Gastroesophageal sphincter (tissue), 3 donors: Measurements from ENCODE around the gene CSMD2.

Source experiments
- CTCF ChIP-seq, 4 experiments: fragments of 200-600 bp in 2 of 4; fragments of 450-650 bp in 2 of 4; sonication (generic) in 1 of 4; IDR thresholded peaks; one replicate each; pipeline ENCODE4 v1.5.1; 2017 to 2019; ENCODE audit warnings: antibody characterized with exemption in 4 of 4, mild to moderate bottlenecking in 2 of 4, moderate library complexity in 2 of 4
- EP300 ChIP-seq: sonication (generic); formaldehyde crosslinking; IDR thresholded peaks from one replicate; pipeline ENCODE4 v1.6.1; 2017; ENCODE audit warnings: antibody characterized with exemption, mild to moderate bottlenecking
- POLR2A ChIP-seq, 2 donors: fragments of 450-650 bp; IDR thresholded peaks; one replicate each; pipeline ENCODE4 v1.6.1; 2017; ENCODE audit warnings: antibody characterized with exemption in 2 of 2, mild to moderate bottlenecking in 2 of 2, moderate library complexity in 1 of 2

- TF ChIP-seq EP300 (no peak), CTCF (IDR thresholded peaks at IDR 0.05) (no peak), POLR2A (IDR thresholded peaks at IDR 0.05) (no peak)
Measured at GRCh38 chr1:34024485-34024884, 140.5 kb downstream of the CSMD2 start.
